Measurements from ENCODE around the gene SMARCA2.
A peak's percentile ranks its signal among the peaks of the same experiment; 100 is the strongest.

SMARCA2 gene

GRCh38 chr9:2016408-2017330, 1.5 kb downstream of the SMARCA2 start:
- DNase-seq (ENCODE audit: low spot score): peak; percentile 90

GRCh38 chr9:2017331-2018161, 2.4 kb downstream of the SMARCA2 start:
- DNase-seq (ENCODE audit: low spot score): peak; percentile 80

- no peak for DNase-seq (ENCODE audit: low spot score)
Observed at GRCh38 chr9:2018162-2018643, 3.1 kb downstream of the SMARCA2 start.

DNA sequence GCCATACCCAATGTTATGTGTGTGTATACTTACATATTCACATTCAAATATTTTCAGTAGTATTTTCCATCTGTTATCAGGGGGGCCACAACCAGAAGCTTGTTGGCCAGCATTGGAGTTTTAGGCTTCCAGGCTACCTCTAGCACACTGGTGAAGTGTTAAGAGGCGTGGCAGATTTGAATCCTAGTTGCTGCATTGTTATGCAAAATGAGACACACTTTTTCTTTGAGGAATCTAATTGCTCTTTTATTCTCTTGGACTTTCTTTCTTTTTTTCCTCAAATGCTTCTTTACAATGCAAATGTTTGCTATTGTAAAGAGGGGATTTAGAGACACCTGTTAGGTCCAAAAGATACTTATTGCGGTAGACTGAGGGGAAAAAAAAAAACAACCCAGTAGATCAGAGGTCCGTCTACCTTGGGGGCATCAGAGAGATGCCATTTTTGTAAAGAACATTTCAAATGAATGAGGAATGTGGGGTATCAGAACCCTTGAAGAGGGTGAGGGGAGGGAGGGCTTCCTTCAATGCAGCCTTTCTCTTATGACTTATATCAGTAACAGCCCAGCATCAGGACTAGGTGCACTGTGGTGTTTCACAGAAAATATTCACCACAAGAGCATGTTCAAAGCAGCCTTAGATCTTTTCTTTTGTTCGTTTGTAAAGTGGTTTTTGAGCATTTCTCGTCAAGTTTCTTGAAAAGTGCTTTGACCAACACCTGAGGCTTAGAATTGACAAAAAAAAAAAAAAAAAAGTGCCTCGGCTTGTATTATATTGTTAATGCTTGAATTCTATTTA, 3.8 kb downstream of the SMARCA2 start:
- no peak for DNase-seq (ENCODE audit: low spot score)

DNA sequence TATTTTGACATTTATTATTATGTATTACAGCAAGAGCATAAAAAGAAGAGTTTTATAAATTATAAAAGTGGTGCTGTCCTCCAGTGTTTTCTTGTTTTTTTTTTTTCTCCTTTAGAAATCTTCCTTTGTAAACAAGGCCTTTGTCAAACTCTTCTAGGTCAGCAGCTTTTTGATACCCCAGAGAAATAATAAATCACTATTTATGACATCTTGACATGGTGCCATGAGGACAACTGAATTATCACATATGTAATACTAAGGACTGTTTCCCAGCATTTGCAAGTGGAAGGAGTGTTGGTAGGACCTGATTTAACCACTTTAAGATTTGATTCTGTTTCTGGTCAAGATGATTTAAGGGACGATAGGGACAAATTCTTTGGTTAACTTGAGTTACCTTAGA, 4.6 kb downstream of the SMARCA2 start:
- DNase-seq (ENCODE audit: low spot score): no peak

DNA sequence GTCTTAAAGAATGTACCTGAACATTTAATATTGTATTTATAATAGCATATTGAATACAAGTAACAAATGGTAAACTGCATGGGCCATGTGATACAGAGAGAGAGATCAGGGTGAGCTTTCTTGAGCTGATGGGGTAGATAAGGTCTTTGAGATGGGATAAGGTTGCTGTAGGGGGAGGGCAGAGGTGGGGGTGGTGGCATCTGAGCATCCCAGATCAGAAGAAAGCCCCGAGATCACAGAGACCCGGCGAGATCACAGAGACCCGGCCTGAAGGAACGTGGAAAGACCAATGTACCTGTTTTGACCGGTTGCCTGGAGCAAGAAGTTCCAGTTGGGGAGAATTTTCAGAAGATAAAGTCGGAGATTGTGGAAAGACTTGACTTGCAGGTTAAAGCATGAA, 6.6 kb downstream of the SMARCA2 start:
- no peak for DNase-seq (ENCODE audit: low spot score)

GRCh38 chr9:2022560-2022959, 7.4 kb downstream of the SMARCA2 start:
- no peak for DNase-seq (ENCODE audit: low spot score)

GRCh38 chr9:2023042-2023441, 7.9 kb downstream of the SMARCA2 start:
- no peak for DNase-seq (ENCODE audit: low spot score)

DNA sequence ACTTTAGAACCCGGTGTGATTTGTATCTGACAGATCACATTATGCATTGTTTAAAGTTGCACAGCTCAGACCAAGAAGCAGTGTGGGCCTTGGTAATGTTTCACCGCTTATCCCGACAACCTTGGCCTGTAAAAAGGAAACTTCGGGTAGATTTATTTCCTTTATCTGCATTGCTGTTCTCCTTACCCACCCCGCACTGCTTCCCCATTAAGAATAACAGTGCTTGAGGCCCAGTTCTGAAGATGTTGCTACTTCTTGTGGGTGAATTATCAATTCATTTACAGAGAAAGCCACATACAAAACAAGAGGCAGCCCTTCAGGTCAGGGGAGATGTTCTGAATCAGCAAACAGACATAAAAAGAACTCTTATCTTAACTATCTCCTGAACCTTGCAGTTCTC, 8.4 kb downstream of the SMARCA2 start:
- no peak for DNase-seq (ENCODE audit: low spot score)

- DNase-seq (ENCODE audit: low spot score): peak; percentile 43
Observed at GRCh38 chr9:2024888-2025782, 10.0 kb downstream of the SMARCA2 start.

- DNase-seq (ENCODE audit: low spot score): no peak
Observed at GRCh38 chr9:2026220-2026997, 11.3 kb downstream of the SMARCA2 start.

GRCh38 chr9:2027543-2028160, 12.5 kb downstream of the SMARCA2 start:
- no peak for DNase-seq (ENCODE audit: low spot score)

DNA sequence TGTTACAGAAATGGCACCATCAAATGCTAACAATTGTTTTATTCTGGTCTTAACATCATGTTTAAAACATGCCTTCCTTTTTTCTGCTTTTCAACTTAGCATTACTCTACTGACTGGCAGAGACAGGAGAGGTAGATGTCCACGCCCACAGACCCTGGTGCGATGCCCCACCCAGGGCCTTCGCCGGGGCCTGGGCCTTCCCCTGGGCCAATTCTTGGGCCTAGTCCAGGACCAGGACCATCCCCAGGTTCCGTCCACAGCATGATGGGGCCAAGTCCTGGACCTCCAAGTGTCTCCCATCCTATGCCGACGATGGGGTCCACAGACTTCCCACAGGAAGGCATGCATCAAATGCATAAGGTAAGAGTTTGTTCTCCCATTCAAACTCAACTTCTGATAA, 13.7 kb downstream of the SMARCA2 start:
- no peak for DNase-seq (ENCODE audit: low spot score)

- DNase-seq (ENCODE audit: low spot score): no peak
Observed at GRCh38 chr9:2029666-2030170, 14.6 kb downstream of the SMARCA2 start.

DNA sequence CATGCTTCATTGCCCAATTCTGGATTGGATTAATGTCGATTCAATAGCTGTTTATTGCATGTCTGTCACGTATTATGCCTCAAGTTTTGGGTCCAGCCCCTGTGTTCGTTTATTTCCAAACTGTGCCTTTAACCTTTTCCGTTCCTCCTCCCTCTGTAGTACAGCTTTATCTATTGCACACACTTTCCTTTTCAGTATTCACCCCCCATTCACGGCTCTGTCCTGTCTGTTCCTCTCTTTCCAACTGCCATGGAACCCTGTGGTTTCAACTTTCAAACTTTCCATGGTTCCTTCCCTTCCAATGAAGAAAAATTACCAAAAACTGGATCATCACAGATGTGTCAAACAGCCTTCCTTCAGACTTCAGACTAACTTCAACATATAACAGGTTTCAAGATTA, 17.1 kb downstream of the SMARCA2 start:
- DNase-seq (ENCODE audit: low spot score): no peak

- DNase-seq (ENCODE audit: low spot score): no peak
Observed at GRCh38 chr9:2036844-2037243, 21.7 kb downstream of the SMARCA2 start.

GRCh38 chr9:2039294-2040180, 24.4 kb downstream of the SMARCA2 start:
- no peak for DNase-seq (ENCODE audit: low spot score)

DNA sequence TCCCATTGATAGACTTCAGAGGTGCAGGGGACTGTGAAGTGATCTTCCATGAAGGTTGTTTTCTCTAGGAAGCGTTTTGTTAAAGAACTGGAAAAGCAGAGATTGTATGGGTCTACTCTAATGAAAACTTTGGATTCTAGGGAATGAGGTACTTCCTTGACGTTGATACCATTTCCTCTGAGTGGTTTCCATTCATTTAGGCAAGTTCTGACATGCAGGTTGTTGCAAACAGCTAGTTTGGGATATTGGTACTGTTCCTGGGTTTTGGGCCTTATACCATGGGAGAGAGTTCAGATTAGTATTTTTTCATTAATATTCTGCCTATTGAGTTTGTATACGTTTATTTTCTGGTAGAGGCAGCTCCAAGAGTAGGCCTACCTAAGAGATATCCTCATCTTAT, 25.7 kb downstream of the SMARCA2 start:
- no peak for DNase-seq (ENCODE audit: low spot score)

DNA sequence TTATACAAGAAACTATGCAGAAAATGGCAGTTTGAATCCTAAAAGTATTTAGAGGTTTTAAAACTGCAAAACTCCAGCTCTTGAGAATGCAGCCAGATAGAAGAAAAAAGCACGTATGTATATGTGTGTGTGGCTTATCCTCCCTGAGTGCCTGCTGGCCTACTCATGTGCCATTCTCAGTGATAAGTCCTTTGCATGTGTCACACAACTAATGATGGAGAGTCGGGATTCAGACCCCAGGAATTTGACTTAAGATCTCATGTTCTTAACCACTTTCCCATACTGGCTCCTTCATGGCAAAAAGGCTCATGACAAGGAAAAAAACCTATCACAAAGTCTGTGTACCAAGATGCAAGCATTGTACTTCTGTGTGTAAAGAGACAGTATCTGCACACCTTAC, 26.6 kb downstream of the SMARCA2 start:
- no peak for DNase-seq (ENCODE audit: low spot score)
